SKM-1 treated with dmso at 0.1 percent for 144 hours (cell line): ENCODE results near the gene BBS1.

Experiments used
- DNase-seq: peaks from one replicate; lab custom pipeline; 2025; ENCODE audit not compliant: unreplicated experiment; lab: John Stamatoyannopoulos, UW

Gene BBS1

GRCh38 chr11:66476841-66477251, 33.6 kb upstream of the BBS1 start:
- no peak for DNase-seq

GRCh38 chr11:66477263-66478201, 32.9 kb upstream of the BBS1 start:
- no peak for DNase-seq

DNA sequence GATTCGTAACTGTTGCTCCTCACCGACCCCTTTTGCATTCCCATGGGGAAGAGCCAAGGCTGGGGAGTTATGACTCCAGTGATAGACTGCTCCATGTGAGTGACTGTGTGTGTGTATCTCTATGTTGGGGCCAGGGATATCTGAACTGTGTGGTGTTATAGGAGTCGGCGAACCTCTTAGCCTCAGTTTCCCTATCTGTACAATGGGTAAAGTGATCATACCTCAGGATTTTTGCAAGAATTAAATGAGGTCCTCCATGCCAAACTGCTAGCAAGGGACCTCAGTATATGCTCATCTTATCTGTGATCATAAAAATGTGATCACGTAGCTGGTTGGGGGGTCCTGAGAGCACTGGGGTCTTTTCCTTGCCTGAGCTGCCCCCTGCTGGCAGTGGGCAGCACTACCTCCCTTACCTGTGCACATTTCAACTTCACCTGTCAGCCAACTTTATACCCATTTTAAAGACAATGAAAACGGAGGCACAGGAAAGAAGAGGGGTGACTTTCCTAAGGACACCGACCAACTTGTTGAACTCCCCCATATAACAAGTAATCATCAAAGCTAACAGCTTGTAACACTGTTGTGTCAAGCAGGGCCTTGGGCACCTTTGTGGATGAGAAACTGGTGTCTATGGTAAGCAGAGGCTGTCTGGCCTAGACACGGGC, 31.6 kb upstream of the BBS1 start:
- DNase-seq = no peak

- DNase-seq = no peak
Observed at GRCh38 chr11:66479394-66480116, 30.9 kb upstream of the BBS1 start.

GRCh38 chr11:66480117-66480938, 30.1 kb upstream of the BBS1 start, which contains the start of gene DPP3:
Gene DPP3 (plus strand): TSS chr11:66480434. CDS start chr11:66482201, 1,767 bp downstream.
- peak; percentile 95 for DNase-seq

GRCh38 chr11:66484806-66485380, 25.5 kb upstream of the BBS1 start:
- no peak for DNase-seq

DNA sequence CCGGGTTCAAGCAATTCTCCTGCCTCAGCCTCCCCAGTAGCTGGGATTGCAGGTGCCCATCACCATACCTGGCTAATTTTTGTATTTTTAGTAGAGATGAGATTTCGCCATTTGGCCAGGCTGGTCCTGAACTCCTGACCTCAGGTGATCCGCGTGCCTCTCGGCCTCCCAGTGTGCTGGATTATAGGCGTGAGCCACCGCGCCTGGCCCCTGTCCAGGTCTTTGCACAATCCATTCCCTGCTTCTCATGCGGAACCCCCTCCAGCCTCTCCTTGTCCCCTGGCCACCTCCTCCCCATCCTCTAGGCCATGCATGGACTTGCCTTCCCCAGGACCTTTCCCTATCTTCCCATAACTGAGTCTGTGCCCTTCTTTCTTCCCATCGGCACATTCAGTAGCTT, 21.5 kb upstream of the BBS1 start:
- no peak for DNase-seq

DNA sequence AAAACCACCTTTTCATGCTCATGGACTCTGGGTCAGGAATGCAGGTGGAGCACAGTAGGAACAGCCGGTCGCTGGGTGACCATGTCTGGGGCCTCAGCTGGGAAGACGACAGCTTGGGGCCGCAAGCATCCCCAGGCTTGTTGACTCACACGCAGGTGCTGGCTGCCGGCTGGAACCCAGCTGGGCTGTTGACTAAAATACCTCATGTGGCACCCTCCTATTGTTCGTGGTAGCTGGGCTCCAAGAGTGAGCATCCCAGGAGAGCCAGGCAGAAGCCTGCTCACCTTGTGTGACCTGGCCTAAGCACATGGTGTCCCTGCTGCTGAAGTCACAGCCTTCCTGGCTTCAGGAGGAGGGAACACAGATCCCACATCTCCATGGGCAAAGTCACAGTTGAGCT, 20.8 kb upstream of the BBS1 start:
- no peak for DNase-seq

GRCh38 chr11:66491315-66491935, 19.0 kb upstream of the BBS1 start:
- DNase-seq = no peak

- DNase-seq = no peak
Observed at GRCh38 chr11:66492161-66492865, 18.1 kb upstream of the BBS1 start.

- DNase-seq = no peak
Observed at GRCh38 chr11:66493130-66493529, 17.3 kb upstream of the BBS1 start.

DNA sequence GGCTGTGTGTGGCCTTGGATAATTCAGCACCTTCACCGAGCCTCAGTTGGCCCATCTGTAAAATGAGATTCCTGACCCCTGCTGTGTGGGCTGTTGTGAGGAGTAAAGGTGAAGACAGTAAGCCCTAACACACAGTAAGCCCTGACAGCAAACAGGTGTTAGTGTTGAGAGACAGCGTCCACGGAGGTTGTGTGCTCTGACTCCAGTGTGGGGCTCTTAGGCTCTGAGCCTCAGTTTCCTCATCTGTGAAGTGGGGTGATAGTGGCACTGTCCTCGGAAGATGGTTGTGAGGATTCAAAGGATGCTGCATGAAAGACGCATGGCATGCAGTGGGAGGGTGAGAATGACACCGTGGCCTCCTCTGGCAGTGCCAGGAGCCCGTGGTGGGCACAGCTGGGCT, 16.0 kb upstream of the BBS1 start:
- DNase-seq = no peak

DNA sequence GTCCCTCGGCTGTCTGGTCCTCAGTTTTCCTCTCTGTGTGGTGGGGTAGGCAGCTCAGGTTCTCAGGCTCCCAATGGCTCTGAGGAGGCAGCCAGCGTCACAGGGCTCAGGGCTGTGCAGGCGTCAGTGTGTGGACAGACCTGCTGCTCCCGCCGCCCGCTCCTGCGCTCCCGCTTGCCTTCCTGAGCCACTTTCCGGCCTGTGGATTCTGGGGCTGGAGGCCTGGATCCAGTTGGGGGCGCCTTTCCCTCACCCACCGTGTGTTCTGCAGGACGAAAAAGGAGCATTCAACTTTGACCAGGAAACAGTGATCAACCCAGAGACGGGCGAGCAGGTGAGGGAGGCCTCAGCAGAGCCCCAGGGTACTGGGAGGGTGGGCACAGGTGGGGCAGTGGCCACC, 15.5 kb upstream of the BBS1 start:
- DNase-seq = no peak

GRCh38 chr11:66495401-66495854, 15.0 kb upstream of the BBS1 start:
- no peak for DNase-seq

DNA sequence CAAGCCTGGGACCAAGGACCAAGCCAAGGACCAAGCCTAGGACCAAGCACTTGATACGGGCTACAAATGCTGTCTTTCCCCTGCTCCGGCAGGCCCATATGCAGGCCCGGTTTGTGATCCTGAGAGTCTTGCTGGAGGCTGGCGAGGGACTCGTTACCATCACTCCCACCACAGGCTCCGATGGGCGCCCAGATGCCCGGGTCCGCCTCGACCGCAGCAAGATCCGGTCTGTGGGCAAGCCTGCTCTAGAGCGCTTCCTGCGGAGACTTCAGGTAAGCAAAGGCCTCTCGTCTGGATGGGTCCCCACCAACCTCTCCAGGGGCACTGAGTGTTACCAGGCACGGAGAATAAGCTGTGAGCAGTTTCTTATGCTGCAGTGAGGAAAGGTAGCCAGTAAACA, 13.2 kb upstream of the BBS1 start:
- DNase-seq = no peak

- no peak for DNase-seq
Observed at GRCh38 chr11:66498506-66498905, 11.9 kb upstream of the BBS1 start.

GRCh38 chr11:66505276-66505816, 5.1 kb upstream of the BBS1 start:
- no peak for DNase-seq

DNA sequence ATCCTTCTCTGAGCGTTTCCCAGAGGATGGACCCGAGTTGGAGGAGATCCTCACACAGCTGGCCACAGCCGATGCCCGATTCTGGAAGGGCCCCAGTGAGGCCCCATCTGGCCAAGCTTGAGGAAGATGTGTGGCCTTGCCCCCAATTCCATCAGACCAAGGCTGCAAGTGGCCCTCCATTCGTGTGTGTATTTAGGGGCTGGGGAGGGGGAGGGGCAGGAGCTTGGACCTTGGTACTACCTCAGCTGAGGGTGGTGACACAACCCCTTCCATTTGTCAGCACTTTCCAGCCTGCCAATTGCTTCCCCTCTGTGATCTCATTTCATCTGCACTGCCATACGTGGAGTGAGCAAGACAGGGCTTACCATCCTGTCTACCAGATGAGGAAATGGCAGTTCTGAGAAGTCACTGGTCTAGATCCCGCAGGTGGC, 1.3 kb upstream of the BBS1 start:
- no peak for DNase-seq

DNA sequence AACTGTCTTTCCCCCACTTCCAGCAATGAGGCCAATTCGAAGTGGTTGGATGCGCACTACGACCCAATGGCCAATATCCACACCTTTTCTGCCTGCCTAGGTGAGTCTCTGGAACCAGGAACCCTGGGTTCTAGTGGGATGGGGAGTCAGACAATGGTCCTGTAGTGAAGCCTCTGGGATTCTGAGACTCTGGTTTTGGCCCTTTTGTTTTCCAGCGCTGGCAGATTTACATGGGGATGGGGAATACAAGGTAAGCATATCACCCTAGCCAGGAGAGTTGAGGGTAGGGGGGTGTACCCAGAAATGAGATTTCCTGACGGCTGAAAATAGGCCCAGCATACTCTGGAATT, 530 bp downstream of the BBS1 start:
- no peak for DNase-seq
